NCI-H2227 (cell line): ENCODE data around the gene SNCB.
"Not testable (repeated sequence)": the region's sequence is repeated elsewhere in the genome, so short reads cannot be mapped to it uniquely, and the experiment has no call there.

Source experiments
- DNase-seq: peaks from one replicate; lab custom pipeline; 2025; ENCODE audit not compliant: unreplicated experiment; lab: John Stamatoyannopoulos, UW

Gene SNCB

GRCh38 chr5:176606032-176606431, 24.3 kb downstream of the SNCB start:
- DNase-seq = no peak

DNA sequence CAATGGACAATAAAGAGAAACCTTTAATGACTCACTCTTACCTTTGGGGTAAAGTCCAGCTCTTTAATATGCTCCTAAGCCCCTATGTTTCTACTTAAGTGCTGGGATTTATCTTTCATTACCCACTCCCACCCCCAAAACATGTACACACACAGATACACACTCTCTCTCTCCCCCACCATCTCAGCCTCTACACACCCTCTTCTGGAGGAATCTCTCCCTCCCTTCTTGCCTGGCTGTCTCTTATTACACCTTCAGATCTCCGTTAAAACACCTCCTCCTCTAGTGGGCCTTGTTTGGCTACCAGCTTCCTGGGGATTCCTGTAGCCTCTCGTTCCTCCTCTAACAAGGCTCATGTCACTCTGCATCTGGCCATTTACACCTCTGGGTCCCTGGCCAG, 27.2 kb downstream of the SNCB start:
- DNase-seq = no peak

DNA sequence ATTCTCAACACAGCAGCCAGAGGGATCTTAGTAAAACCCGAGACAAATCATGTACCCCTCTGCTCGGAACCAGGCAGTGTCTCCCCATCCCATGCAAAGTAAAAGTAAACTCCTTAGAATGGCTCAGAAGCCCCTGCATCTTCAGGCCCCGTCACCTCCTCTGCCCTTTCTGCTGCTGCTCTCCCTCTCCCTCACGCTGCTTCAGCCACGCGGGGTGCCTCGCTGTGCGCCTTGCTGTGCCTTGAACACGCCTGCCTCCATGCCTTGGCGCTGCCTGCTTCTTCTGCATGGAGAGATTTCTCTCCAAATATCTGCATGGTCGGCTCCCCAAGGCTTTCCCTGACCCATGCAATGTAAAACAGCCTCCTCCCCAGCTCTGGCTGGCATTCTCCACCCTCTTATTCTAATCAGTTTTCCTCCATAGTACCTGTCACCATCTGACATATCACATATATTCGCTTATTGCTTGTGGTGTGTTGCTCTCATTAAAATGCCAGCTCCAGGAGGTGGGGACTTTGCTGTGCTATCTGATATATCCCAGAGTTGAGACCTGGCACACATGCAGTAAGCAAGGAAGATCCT, 28.3 kb downstream of the SNCB start:
- no peak for DNase-seq

GRCh38 chr5:176599749-176600430, 30.4 kb downstream of the SNCB start:
- not testable (repeated sequence) for DNase-seq

- DNase-seq = no peak
These were observed 32.6 kb downstream of the SNCB start for GRCh38 chr5:176597417-176598389.

DNA sequence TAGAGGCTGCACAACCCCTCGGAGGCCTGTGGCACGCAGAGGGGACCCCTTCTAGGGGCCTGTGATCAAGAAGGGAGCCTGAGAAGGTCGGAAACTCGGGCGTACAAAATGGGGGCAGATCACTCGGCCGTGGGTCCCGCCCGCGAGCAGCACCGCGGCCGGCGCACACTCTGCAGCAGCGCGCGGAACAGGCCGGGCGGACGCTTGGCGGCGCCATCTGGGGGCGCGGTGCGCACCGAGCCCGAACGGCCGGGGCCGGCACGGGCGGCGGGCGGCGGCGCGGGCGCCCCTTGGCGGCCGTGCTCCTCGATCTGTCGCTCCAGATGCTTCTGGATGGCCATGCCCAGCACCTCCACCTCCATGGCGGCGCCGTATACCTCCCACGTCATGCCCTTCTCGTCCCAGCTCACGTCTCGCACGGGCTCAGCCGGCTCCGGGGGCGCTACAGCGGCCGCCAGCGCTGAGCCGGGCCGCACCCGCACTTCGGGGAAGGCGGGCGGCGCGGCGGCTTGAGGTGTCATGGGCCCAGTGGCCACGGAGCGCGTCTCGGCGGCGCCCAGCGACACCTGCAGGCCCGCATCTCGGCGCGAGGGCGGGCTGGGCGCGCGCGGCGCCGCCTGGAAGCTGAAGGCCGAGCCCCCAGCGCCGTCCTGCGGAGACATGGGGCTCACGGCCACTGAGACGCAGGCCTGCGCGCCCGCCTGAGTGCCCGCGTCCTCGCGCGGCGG, 33.5 kb downstream of the SNCB start:
- DNase-seq = no peak

DNA sequence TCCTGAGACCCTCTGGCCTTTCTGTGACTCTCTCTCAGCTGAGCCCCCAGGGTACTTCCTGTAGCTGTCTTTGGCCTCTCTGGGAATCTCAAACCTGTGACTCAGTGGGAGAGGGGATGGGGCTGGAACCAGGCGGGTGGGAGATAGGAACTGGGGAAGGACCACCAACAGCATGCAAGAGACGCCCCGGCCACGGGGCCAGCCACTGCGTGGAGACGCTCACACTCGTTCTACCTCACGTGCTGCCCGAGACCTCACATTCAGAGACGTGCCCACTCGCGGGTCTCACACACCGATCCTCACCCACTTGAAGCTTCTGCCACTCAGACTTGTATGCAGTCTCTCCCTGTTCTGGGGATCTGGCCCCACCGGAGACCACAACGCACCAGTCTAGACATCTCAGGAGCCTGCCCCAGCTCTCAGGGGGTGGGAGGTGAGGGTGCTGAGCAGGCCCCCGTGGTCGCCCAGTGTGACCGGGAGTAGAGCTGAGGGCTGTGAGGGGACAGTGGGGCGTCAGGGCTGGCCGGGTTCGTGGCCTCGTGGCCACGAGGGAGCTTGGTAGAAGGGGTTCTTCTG, 34.2 kb downstream of the SNCB start:
- DNase-seq = no peak

- DNase-seq = no peak
These were observed 34.9 kb downstream of the SNCB start for GRCh38 chr5:176595386-176595943.

- no peak for DNase-seq
These were observed 35.8 kb downstream of the SNCB start for GRCh38 chr5:176594554-176594953.

DNA sequence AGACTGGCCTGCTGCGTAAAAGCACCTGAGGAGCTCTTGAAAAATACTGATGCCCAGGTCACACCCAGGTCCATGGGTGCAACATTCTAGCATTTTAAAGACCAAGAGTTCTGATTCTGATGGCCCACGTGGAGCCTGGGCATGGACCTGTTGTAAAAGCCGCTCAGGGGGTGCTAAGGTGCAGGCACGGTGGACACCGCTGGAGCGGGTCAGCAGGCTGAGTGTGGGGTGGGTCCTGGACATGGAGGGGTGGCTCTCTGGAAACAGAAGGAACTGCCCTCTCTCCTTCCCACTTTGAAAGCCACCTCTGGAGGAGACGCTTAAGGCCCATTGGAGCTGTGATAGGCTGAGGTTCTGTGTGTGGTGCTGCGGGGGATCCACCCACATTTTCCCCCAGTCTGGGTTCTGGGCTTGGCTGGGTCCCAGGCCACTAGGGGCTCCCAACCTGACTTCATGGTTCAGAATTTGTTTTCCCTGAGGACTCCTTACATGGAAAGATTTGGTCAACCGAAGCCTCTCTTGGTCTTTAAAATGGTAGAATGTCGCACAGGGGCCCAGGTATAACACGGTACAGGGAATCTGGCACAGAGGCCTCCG, 37.0 kb downstream of the SNCB start:
- no peak for DNase-seq

GRCh38 chr5:176592573-176592972, 37.8 kb downstream of the SNCB start:
- DNase-seq = no peak

GRCh38 chr5:176591667-176592066, 38.7 kb downstream of the SNCB start:
- DNase-seq = not testable (repeated sequence)

GRCh38 chr5:176590035-176590717, 40.2 kb downstream of the SNCB start:
- DNase-seq = no peak

GRCh38 chr5:176589039-176589769, 41.1 kb downstream of the SNCB start:
- no peak for DNase-seq

GRCh38 chr5:176588297-176588696, 42.0 kb downstream of the SNCB start:
- no peak for DNase-seq

GRCh38 chr5:176587398-176587797, 42.9 kb downstream of the SNCB start:
- no peak for DNase-seq

GRCh38 chr5:176583076-176583475, 47.3 kb downstream of the SNCB start:
- DNase-seq = no peak

DNA sequence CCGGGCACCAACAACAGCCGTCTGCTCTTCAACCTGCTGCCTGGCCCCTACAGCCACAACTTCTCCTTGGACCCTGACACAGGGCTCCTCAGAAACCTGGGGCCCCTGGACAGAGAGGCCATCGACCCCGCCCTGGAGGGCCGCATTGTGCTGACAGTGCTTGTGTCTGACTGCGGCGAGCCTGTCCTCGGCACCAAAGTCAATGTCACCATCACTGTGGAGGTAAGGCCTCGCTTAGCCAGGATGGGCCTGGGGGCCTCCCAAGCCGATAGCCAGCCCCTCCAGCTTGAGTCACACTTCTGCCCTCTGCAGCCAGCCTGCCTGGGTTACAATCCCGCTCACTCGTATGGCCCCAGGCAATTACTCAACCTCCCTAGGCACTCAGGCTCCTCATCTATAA, 49.0 kb downstream of the SNCB start:
- no peak for DNase-seq

GRCh38 chr5:176579323-176579722, 51.0 kb downstream of the SNCB start:
- DNase-seq = no peak
